ENCODE data around the gene PTK7.

DNA sequence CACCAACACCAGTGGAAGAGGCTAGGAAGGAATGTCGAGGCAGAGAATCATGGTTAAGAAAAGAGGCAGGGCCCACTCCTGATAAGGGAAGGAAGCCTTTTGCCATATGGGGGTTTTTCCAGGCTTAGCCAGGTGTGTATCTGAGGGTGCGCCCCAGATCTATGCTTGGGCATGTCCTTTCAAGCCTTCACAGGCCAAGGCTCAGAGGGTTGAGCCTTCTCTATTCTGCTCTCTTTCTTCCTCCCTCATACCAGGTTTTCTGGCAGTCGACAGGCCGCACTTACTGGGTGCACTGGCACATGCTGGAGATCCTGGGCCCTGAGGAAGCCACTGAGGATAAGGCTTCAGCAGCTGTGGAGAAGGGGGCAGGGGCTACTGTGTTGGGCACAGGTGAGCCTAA lies 110.6 kb downstream of the PTK7 start:
- TF ChIP-seq POLR2A (IDR thresholded peaks at IDR 0.05) (no peak), EP300 (IDR thresholded peaks at IDR 0.05) (no peak)
- TF ChIP-seq, protein P1, sequence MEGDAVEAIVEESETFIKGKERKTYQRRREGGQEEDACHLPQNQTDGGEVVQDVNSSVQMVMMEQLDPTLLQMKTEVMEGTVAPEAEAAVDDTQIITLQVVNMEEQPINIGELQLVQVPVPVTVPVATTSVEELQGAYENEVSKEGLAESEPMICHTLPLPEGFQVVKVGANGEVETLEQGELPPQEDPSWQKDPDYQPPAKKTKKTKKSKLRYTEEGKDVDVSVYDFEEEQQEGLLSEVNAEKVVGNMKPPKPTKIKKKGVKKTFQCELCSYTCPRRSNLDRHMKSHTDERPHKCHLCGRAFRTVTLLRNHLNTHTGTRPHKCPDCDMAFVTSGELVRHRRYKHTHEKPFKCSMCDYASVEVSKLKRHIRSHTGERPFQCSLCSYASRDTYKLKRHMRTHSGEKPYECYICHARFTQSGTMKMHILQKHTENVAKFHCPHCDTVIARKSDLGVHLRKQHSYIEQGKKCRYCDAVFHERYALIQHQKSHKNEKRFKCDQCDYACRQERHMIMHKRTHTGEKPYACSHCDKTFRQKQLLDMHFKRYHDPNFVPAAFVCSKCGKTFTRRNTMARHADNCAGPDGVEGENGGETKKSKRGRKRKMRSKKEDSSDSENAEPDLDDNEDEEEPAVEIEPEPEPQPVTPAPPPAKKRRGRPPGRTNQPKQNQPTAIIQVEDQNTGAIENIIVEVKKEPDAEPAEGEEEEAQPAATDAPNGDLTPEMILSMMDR (IDR thresholded peaks at IDR 0.05), result no peak
